NB4 (cell line): ENCODE data around the gene WDFY3.

Experiments used
- CTCF ChIP-seq: IDR thresholded peaks from one replicate; pipeline ENCODE4 v1.5.1; 2012; ENCODE audit warnings: low read depth, low read length
- MYC ChIP-seq: IDR thresholded peaks from 2 replicates; pipeline ENCODE4 v1.6.1; 2011; ENCODE audit warnings: low read depth, low read length

GRCh38 chr4:84966382-84967242 is at the start of gene WDFY3:
- TF ChIP-seq CTCF (no peak), MYC (peak; percentile 17; the same call in 1 of the 2 replicates)
